OCI-LY7 (cell line): Measurements from ENCODE around the gene CSNK1D. TPM values are rescaled to one million over a fixed set of nuclear protein-coding genes. Genes with fewer than 3 reads are reported as not detected.

ENCODE experiments used
- BruUV-seq: library from RNA; stranded (reverse); fragments of 400-500 nt; replicated peaks from 2 replicates; lab custom pipeline; 2021; lab: Mats Ljungman, UMichigan
- CTCF ChIA-PET: fragments of 300-600 bp; sonication (Branson Sonifier 250); formaldehyde crosslinking; loops from one replicate; lab custom pipeline; 2022; ENCODE audit warnings: antibody characterized with exemption; ENCODE audit not compliant: unreplicated experiment; lab: Charles Lee
- POLR2A ChIA-PET: fragments of 300-600 bp; sonication (Branson Sonifier 250); formaldehyde crosslinking; loops from one replicate; lab custom pipeline; 2022; ENCODE audit warnings: antibody characterized with exemption; lab: Charles Lee
- DNase-seq: peaks from one replicate; pipeline ENCODE4 v3.0.0-alpha.2; 2015; ENCODE audit warnings: low spot score
- H2AFZ ChIP-seq: fragments of 200-600 bp; sonication (generic), shearing (Covaris generic); 2 replicates; pipeline ENCODE4 v1.6.1; 2014; ENCODE audit warnings: mild to moderate bottlenecking, antibody characterized with exemption, low read length, moderate library complexity
- H3K27ac ChIP-seq: fragments of 200-600 bp; sonication (generic); 2 replicates; pipeline ENCODE4 v1.5.1; 2014; ENCODE audit warnings: mixed run types, low read depth, mild to moderate bottlenecking, moderate library complexity, low read length, inconsistent platforms; ENCODE audit not compliant: poor library complexity, severe bottlenecking
- H3K36me3 ChIP-seq: fragments of 200-600 bp; sonication (generic); 2 replicates; pipeline ENCODE4 v1.6.1; 2014; ENCODE audit warnings: mild to moderate bottlenecking, antibody characterized with exemption, low read length, moderate library complexity, mixed read lengths; ENCODE audit not compliant: insufficient read depth
- H3K4me1 ChIP-seq: fragments of 200-600 bp; sonication (generic); 2 replicates; pipeline ENCODE4 v1.5.1; 2014; ENCODE audit warnings: mild to moderate bottlenecking, low read length; ENCODE audit not compliant: insufficient read depth, poor library complexity, severe bottlenecking
- H3K4me2 ChIP-seq: fragments of 200-600 bp; sonication (generic); 2 replicates; pipeline ENCODE4 v1.6.1; 2014; ENCODE audit warnings: mild to moderate bottlenecking, low read length
- H3K4me3 ChIP-seq: fragments of 200-600 bp; sonication (generic); 2 replicates; pipeline ENCODE4 v1.5.1; 2014; ENCODE audit warnings: mild to moderate bottlenecking, low read depth, low read length; ENCODE audit not compliant: poor library complexity, severe bottlenecking
- H3K79me2 ChIP-seq: fragments of 200-600 bp; sonication (generic); 2 replicates; pipeline ENCODE4 v1.6.1; 2016; ENCODE audit warnings: low read depth, mild to moderate bottlenecking, low read length, moderate library complexity, mixed read lengths; ENCODE audit not compliant: insufficient read depth
- H3K9me2 ChIP-seq: fragments of 200-600 bp; sonication (generic); 2 replicates; pipeline ENCODE4 v1.6.1; 2016; ENCODE audit warnings: mild to moderate bottlenecking, low read length, mixed read lengths; ENCODE audit not compliant: insufficient read depth
- H3K9me3 ChIP-seq: fragments of 200-600 bp; sonication (generic); 2 replicates; pipeline ENCODE4 v1.6.1; 2014; ENCODE audit warnings: mild to moderate bottlenecking, mixed run types, low read length, mixed read lengths
- H4K20me1 ChIP-seq: fragments of 200-600 bp; sonication (generic); 2 replicates; pipeline ENCODE4 v1.6.1; 2014; ENCODE audit warnings: mild to moderate bottlenecking, antibody characterized with exemption, low read length, moderate library complexity, mixed read lengths; ENCODE audit not compliant: insufficient read depth
- EZH2phosphoT487 ChIP-seq: fragments of 200-600 bp; sonication (generic); IDR thresholded peaks from 2 replicates; pipeline ENCODE4 v1.6.1; 2018; ENCODE audit warnings: low read depth, borderline replicate concordance, mild to moderate bottlenecking, mixed run types, antibody characterized with exemption, low read length, moderate library complexity, mixed read lengths
- intact Hi-C: fragments of 100-400 bp; cut with micrococcal nuclease; formaldehyde crosslinking; loops from one replicate; pipeline ENCODE4 v1.10.0; 2022; ENCODE audit not compliant: unreplicated experiment
- total RNA-seq, 2 experiments: library from RNA; depleted of rRNA in 1 of 2; stranded (reverse); fragments of >200 nt in 1 of 2; shearing (Covaris generic) in 1 of 2; gene quantifications; 2 replicates each; pipeline ENCODE4 v1.2.3, GENCODE V29; 2014 to 2022
- TF ChIP-seq, protein P1 (sequence below): fragments of 200-600 bp; sonication (generic); conservative IDR thresholded peaks from 2 replicates; pipeline ENCODE4 v1.5.1; 2014; ENCODE audit warnings: mild to moderate bottlenecking, antibody characterized with exemption, low read length, moderate library complexity, mixed read lengths

The CSNK1D gene
- total RNA-seq, 2 experiments from 2014 or later = 53.0 to 181 TPM

DNA sequence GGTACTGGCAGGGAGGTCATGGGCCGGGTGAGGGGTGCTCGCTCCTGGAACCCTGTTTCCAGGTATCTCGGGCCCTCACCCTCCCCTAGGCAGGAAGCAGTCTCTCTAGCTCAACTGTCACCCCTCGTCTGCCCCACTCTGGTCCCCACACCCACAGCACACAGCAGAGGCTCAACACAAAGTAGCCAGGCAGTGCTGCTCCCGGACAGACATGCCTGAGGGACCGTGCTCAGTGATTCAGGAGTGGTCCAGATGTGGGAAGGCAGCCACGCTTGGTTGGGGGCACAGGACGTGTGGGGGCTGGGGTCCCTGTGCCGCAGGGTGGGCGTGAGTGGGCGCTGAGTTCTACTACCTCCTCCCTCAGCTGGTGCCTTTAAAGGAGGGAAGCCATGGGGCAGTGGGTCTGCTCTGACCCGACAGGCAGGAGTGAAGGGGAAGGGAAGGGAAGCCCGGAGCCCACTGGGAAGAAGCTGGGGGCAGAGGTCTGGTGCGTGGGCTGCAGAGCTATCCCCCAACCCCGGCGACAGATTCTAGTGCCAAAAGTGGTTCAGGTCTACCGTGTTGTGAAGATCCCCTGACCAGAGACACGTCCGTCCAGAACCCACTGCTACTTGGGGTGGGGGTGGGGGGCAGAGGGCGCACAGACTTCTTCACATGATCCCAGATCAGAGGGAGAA is 32.9 kb downstream of the CSNK1D start:
- Histone ChIP-seq H3K27ac (no peak overlapping the region), H3K9me3 (no peaks in the 10 kb centered on the region), H3K4me2 (no peak overlapping the region), H3K9me2 (no peaks in the 10 kb centered on the region), H3K4me1 (no peaks in the 10 kb centered on the region), H3K79me2 (no peaks in the 10 kb centered on the region), H2AFZ (no peak overlapping the region), H3K36me3 (peaks cover 34% of the 10 kb centered on the region), H3K4me3 (no peak overlapping the region), H4K20me1 (0 out of 2 replicates have a peak, but pooled peaks cover 4% of the 10 kb centered on the region)
- DNase-seq = no peak
- BruUV-seq = no TSS peak
- ChIA-PET CTCF (interaction anchor here (0.7 kb wide), 1 partner anchor 217 kb away, joined by 3 read pairs; the partner anchor contains the start of gene LRRC45), POLR2A (no interaction called here)
- no peak for TF ChIP-seq EZH2phosphoT487
- TF ChIP-seq, protein P1, sequence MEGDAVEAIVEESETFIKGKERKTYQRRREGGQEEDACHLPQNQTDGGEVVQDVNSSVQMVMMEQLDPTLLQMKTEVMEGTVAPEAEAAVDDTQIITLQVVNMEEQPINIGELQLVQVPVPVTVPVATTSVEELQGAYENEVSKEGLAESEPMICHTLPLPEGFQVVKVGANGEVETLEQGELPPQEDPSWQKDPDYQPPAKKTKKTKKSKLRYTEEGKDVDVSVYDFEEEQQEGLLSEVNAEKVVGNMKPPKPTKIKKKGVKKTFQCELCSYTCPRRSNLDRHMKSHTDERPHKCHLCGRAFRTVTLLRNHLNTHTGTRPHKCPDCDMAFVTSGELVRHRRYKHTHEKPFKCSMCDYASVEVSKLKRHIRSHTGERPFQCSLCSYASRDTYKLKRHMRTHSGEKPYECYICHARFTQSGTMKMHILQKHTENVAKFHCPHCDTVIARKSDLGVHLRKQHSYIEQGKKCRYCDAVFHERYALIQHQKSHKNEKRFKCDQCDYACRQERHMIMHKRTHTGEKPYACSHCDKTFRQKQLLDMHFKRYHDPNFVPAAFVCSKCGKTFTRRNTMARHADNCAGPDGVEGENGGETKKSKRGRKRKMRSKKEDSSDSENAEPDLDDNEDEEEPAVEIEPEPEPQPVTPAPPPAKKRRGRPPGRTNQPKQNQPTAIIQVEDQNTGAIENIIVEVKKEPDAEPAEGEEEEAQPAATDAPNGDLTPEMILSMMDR = no peak
- intact Hi-C loops = no loop called here

DNA sequence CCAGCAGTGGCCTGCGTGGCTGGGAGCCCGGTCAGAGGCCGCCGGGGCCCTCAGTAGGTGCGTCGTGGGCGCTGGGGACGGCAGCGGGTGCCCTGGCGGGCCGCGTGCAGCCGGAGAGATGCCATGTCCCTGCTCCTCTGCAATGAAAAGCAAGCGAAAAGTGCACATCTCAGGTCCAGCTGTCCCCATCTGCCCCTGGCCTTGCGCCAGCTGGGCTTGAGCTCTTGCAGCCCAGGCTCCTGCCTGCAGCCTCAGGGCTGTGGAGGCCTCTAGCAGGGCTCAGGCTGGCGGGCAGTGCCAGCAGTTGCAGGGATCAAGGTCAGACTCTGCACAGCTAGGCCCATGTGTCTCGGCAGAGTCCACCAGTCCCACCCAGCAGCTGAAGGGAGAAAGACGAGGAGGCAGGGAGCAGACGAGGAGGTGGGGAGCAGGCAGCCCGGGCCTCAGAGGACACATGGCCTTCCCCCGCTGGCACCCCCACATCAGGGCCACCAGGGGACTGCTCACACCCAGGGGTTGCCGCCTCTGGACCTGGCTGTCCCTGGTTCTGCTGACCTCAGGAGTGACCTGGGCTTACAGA is 33.5 kb downstream of the CSNK1D start:
- peaks cover 28% of the 10 kb centered on the region for H3K36me3 ChIP-seq
- no peak for DNase-seq
- H3K79me2 ChIP-seq = no peaks in the 10 kb centered on the region
- H2AFZ ChIP-seq = no peak overlapping the region
- no peak overlapping the region for H3K4me2 ChIP-seq
- no peak overlapping the region for H3K27ac ChIP-seq
- H3K9me3 ChIP-seq = no peaks in the 10 kb centered on the region
- TF ChIP-seq, protein P1 = no peak
- no peak for TF ChIP-seq EZH2phosphoT487
- BruUV-seq = no TSS peak
- no peak overlapping the region for H3K4me3 ChIP-seq
- H3K9me2 ChIP-seq = no peaks in the 10 kb centered on the region
- intact Hi-C loops = no loop called here
- peaks cover 1% of the 10 kb centered on the region for H3K4me1 ChIP-seq
- H4K20me1 ChIP-seq = 0 out of 2 replicates have a peak, but pooled peaks cover 4% of the 10 kb centered on the region
- ChIA-PET CTCF (no interaction called here), POLR2A (no interaction called here)

DNA sequence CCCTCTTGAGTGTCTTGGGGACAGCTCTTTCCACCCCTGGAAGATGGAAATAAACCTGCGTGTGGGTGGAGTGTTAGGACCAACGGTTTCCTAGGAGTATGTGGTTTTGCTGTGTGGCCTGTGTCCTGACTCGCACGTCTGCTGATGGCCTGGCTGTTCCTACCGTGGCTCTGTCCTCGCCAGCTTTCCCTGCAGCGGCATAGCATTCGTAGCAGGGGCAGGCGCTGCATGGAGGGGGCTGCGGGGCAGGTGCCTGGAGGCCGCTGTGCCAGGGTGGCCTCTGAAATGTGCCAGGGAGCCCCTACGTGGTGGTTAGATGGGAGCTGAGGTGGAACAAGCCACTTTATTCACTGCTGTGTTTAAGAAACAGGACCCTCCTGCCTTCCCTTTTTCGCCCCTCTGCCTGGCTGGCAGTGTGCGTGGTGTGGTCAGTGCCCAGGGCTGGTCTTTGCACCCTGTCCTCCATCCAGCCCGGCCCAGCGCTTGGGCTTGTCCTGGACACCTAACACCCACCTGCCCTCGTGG is 34.0 kb downstream of the CSNK1D start:
- intact Hi-C loops = no loop called here
- Histone ChIP-seq H3K4me2 (no peak overlapping the region), H2AFZ (no peak overlapping the region), H4K20me1 (peaks cover 4% of the 10 kb centered on the region; the same call in 1 of the 2 replicates), H3K9me3 (no peaks in the 10 kb centered on the region), H3K4me1 (peaks cover 7% of the 10 kb centered on the region), H3K27ac (no peak overlapping the region), H3K9me2 (no peaks in the 10 kb centered on the region), H3K4me3 (no peak overlapping the region), H3K36me3 (peaks cover 22% of the 10 kb centered on the region), H3K79me2 (no peaks in the 10 kb centered on the region)
- TF ChIP-seq, protein P1 = no peak
- TF ChIP-seq EZH2phosphoT487 = no peak
- POLR2A ChIA-PET = no interaction called here
- no peak for DNase-seq
- BruUV-seq = no TSS peak
- CTCF ChIA-PET = no interaction called here
